ENCODE data around the gene KRT82. TPM values are rescaled to one million over a fixed set of nuclear protein-coding genes. Genes with fewer than 3 reads are reported as not detected.

The KRT82 gene
- total RNA-seq, 1 donor from 2014 or later, result not detected

DNA sequence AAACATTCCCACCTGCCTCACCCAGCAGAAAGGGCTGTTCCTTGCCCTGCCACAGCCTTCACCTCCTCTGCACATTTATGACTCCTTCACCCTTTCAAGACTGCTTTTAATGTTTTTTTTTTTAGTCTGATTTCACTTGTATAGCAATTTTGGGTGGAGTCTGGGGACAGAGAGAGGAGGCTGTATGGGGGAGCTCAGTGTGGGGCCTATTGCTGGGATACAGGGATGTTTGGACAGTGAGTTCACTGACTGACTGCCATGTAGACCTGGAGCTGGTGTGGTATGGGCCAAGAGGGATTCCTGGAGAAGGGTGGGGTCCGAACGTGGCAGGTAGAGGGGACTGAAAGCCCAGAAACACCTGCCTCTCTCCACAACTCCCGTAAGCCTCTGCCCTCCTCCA, 36.9 kb downstream of the KRT82 start:
- intact Hi-C loops (cut with micrococcal nuclease), result no loop called here
- ATAC-seq (no peak), DNase-seq (no peak)

GRCh38 chr12:52368508-52368907, 37.6 kb downstream of the KRT82 start:
- intact Hi-C loops (cut with micrococcal nuclease), result no loop called here
- ATAC-seq, result no peak
- DNase-seq, result no peak

- intact Hi-C loops (cut with micrococcal nuclease), result no loop called here
- DNase-seq (no peak), ATAC-seq (no peak)
Measured at GRCh38 chr12:52367876-52368275, 38.3 kb downstream of the KRT82 start.

- no peak for ATAC-seq
- no peak for DNase-seq
- intact Hi-C loops (cut with micrococcal nuclease), result no loop called here
Measured at GRCh38 chr12:52366738-52367485, 39.2 kb downstream of the KRT82 start, which contains the start of gene KRT85. KRT85 (minus strand) TSS chr12:52367481; CDS start chr12:52367405, 76 bp downstream.

DNA sequence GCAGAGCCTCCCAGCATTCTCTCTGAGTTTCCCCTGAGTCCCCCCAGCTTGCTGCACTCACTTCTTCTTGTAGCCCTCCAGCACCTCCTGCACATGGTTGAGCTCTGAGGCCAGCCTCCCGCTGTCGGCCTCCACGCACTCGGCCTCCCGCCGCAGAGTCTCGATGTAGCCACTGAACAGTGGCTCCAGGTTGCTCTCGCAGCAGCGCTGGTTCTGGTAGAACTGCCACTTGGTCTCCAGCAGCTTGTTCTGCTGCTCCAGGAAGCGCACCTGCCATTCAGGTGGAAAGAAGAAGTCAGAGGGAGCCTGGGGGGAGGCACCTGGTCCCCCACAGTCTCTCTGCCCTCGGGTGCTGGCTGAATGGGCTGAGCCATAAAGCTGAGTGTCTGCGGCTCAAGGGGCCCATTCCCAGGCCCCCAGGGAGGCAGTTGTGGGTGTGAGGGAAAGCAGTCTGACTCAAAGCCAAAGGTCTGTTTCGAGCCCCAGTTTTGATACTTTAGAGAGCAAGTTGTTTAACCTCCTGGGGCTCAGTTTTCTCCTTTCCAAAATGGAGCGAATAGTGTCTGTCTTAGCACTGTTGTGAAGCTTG, 41.1 kb downstream of the KRT82 start:
- DNase-seq, result no peak
- intact Hi-C loops (cut with micrococcal nuclease), result no loop called here
- no peak for ATAC-seq

DNA sequence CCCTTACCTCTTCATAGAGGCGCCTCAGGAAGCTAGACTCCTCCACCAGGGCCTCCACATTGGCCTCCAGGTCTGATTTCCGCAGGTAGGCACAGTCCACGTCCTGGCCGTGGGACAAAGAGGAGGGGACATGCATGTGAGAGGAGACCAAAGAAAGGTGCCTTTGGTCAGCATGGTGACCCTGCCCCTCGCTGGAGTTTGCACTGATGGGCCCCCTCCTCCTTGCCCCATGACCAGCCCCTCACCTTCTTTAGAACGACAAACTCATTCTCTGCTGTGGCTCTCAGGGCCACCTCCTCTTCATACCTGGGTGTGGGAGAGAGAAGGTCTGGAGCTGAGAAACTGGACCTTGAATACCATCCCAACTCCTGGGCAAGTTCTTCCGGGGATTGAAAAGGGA, 42.1 kb downstream of the KRT82 start:
- intact Hi-C loops (cut with micrococcal nuclease), result no loop called here
- DNase-seq (no peak), ATAC-seq (no peak)

- intact Hi-C loops (cut with micrococcal nuclease), result no loop called here
- DNase-seq (no peak), ATAC-seq (no peak)
Measured at GRCh38 chr12:52363111-52363679, 42.9 kb downstream of the KRT82 start.

GRCh38 chr12:52362118-52362726, 43.9 kb downstream of the KRT82 start:
- intact Hi-C loops (cut with micrococcal nuclease), result no loop called here
- no peak for DNase-seq
- no peak for ATAC-seq

DNA sequence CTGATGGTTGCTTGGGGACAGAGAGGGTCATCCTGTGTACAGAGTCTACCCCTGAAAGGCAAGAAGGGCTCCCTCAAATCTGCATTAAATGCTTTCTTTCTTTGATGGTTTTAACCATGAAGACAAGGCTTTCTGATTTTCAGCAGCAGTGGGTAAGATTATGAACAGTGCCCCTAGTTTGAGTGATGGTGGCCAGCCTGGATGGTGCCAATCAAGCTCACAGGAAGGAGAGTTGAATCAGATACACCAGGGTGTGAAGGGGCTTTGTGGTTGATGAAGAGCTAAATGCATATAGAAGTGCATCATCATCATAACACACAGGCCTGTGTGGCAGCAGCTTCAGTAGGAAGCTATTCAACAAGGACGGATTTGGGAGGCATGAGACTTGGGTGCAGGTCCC, 44.6 kb downstream of the KRT82 start:
- DNase-seq (no peak), ATAC-seq (no peak)
- intact Hi-C loops (cut with micrococcal nuclease), result no loop called here

DNA sequence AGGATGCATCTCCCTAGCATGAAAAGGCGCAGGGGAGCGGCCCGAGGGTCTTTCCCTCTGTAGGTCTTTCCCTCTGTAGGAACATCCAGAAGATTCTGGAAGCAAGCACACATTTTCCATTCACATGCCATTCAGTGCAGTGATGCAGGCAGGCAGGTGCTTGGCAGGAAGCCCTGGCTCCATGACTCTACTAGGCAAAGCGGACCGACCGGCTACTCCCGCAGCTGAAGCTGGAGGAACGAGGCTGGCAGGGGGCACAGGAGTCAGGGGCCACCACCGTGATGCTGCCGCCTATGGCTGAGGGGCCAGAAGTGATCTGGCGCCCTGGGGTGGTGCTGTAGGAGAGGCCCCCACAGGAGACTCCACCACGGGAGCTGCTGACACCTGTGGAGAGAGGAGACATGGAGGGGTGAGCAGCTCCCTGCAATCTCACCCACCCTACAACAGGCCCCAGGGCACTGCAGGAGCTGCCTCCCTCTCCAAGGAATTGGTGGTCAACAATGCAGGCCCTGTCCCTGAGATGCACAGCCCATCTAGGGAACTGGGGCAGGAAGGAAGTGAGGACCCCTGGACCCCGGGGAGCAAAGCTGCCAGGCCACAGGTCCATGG, 45.4 kb downstream of the KRT82 start:
- ATAC-seq (no peak), DNase-seq (no peak)
- intact Hi-C loops (cut with micrococcal nuclease), result no loop called here

DNA sequence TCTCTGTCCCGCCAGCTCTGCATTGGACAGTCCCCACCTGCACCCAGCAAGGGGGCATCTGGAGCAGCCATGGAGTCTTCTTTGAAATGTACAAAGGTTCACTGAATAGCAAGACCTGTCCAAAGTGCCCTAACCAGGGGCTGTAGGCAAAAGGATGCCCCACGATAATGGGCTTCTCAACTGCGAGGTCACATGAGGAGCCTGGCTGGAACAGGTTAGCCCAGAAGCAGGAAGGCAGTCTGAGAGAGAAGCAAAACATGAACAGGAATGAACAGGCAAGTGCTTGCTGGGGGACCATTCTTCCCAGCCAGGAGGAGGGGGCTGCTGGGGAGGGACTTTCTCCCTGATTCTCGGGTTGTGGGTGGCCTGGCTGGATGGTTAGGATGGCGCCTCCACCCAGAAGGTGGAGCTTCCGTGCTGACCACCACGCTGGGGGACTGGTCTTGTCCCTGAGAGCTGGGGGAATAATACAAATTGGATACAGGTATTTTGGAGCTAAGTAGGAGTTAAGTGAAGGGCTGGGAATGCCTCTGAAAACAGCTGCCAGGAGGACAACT, 46.0 kb downstream of the KRT82 start:
- no peak for ATAC-seq
- no peak for DNase-seq
- intact Hi-C loops (cut with micrococcal nuclease), result no loop called here

- intact Hi-C loops (cut with micrococcal nuclease), result no loop called here
- DNase-seq (no peak), ATAC-seq (no peak)
Measured at GRCh38 chr12:52359621-52360061, 46.5 kb downstream of the KRT82 start.

- no peak for DNase-seq
- intact Hi-C loops (cut with micrococcal nuclease), result no loop called here
- ATAC-seq, result no peak
Measured at GRCh38 chr12:52358575-52359350, 47.4 kb downstream of the KRT82 start.

DNA sequence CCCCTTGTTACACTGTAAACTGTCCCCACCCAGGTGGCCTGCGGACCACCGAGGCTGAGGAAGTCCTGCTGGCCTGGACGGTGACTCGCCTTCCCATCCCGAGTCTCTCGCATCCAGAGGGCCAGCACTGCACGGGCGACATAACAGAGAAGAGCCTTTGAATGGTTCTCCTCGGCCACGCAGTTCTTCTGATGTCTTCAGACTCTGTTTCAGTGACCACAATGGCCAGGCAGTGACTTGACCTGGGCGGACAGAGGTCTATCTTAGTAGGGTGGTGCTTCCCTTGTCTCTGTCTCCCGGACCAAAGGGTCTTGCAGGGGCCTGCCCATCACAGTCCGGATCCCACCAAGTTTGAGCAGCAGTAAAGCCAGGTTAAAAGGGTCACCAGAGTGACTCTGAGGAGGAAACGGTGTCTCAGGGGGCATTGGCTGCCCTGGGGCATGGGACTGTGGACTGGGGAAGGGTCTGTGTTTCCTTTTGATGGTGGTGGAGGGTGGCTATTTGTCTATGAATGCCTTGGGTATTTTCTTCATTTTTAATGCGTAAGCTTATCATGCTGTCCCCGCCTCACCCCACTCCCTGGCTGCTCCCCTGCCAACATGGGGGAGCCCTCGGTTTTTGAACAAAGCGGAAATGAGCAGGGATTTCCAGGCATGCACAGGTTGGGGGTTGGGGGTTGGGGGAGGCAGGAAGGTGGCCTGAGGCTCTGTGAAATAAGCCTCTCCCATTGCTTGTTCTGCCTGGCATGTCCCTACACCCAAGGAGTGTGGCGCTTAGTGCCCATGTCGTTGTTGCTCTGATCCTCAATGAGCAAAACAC, 49.2 kb downstream of the KRT82 start:
- no peak for ATAC-seq
- intact Hi-C loops (cut with micrococcal nuclease), result no loop called here
- no peak for DNase-seq

GRCh38 chr12:52356031-52356761, 49.9 kb downstream of the KRT82 start:
- ATAC-seq (no peak), DNase-seq (no peak)
- intact Hi-C loops (cut with micrococcal nuclease), result no loop called here

DNA sequence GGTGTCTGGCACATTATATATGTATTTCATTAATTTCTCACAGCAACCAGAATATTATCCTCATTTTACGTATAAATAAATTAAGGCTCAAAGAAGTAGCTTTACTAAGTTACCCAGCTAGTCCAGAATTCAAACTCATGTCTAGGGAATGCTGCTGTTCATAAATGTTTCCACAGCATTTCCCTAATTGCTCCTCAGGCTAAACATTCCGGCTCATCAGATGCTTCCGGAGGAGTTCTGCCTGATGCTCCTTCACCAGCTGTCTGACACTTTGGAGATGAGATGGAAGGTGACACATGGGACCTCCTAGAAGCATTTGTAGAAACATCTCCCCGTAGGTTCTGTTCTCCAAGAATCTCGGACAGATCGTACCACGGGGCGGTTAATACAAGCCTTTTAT, 51.0 kb downstream of the KRT82 start:
- ATAC-seq (no peak), DNase-seq (no peak)
- intact Hi-C loops (cut with micrococcal nuclease), result no loop called here

GRCh38 chr12:52354200-52354599, 51.9 kb downstream of the KRT82 start:
- intact Hi-C loops (cut with micrococcal nuclease), result no loop called here
- ATAC-seq (no peak), DNase-seq (no peak)
